BLaER1 treated with 17β-estradiol and CSF1 and Interleukin-3, amounts not matched to agents 10 nM and 100 nM (cell line): Measurements from ENCODE around the gene COX11.

Source experiments
- H3K27ac ChIP-seq, 11 experiments: shearing (Covaris generic); formaldehyde crosslinking; 2 replicates each; pipeline ENCODE4 v1.8.1; 2022
- H3K27me3 ChIP-seq, 11 experiments: shearing (Covaris generic); formaldehyde crosslinking; 2 replicates each; pipeline ENCODE4 v1.8.1; 2022
- H3K36me3 ChIP-seq, 11 experiments: shearing (Covaris generic); formaldehyde crosslinking; 2 replicates each; pipeline ENCODE4 v1.8.1; 2022
- H3K4me1 ChIP-seq, 10 experiments: shearing (Covaris generic); formaldehyde crosslinking; 2 replicates each; pipeline ENCODE4 v1.8.1; 2022
- H3K4me2 ChIP-seq, 11 experiments: shearing (Covaris generic); formaldehyde crosslinking; 2 replicates each; pipeline ENCODE4 v1.8.1; 2022
- H3K4me3 ChIP-seq, 10 experiments: shearing (Covaris generic); formaldehyde crosslinking; 2 replicates each; pipeline ENCODE4 v1.8.1; 2022
- H3K9ac ChIP-seq, 11 experiments: shearing (Covaris generic); formaldehyde crosslinking; 2 replicates each; pipeline ENCODE4 v1.8.1; 2022
- H3K9me3 ChIP-seq, 11 experiments: shearing (Covaris generic); formaldehyde crosslinking; replicated peaks in 1 of 11; 2 replicates each; pipeline ENCODE4 v1.8.1; 2022
- H4K20me1 ChIP-seq, 11 experiments: shearing (Covaris generic); formaldehyde crosslinking; 2 replicates each; pipeline ENCODE4 v1.8.1; 2022
- Cebpa-rat ChIP-seq, 11 experiments: shearing (Covaris generic); IDR thresholded peaks; 2 replicates each; pipeline ENCODE4 v1.8.1; 2022

COX11 gene

GRCh38 chr17:54985476-54985875 is 17.0 kb upstream of the COX11 start:
- no peak overlapping the region for H3K4me2 ChIP-seq

GRCh38 chr17:54983260-54983659 is 14.8 kb upstream of the COX11 start:
- Histone ChIP-seq H3K4me3 (no peak overlapping the region), H3K27me3 (no peaks in the 10 kb centered on the region), H3K36me3 (peaks cover 4 to 40% (median 12%) of the 10 kb centered on the region in 11 experiments; a peak in 14 of 22 replicates), H3K4me1 (no peaks in the 10 kb centered on the region), H3K9me3 (peaks cover 19 to 26% (median 22%) of the 10 kb centered on the region in 11 experiments), H4K20me1 (no peaks in the 10 kb centered on the region), H3K4me2 (no peak overlapping the region), H3K27ac (no peak overlapping the region), H3K9ac (no peak overlapping the region)
- no peak for TF ChIP-seq Cebpa-rat (IDR thresholded peaks at IDR 0.05)

More at GRCh38 chr17:54985476-54985875, 17.0 kb upstream of the COX11 start:
- H4K20me1 ChIP-seq, result no peaks in the 10 kb centered on the region
- H3K4me3 ChIP-seq, result no peak overlapping the region
- H3K4me1 ChIP-seq, result no peaks in the 10 kb centered on the region
- H3K9ac ChIP-seq, result no peak overlapping the region
- peaks cover 5 to 9% (median 7%) of the 10 kb centered on the region in 11 experiments for H3K9me3 ChIP-seq
- TF ChIP-seq Cebpa-rat (IDR thresholded peaks at IDR 0.05), result no peak
- no peaks in the 10 kb centered on the region for H3K27me3 ChIP-seq
- no peak overlapping the region for H3K27ac ChIP-seq
- H3K36me3 ChIP-seq, result peaks cover 2 to 30% (median 5%) of the 10 kb centered on the region in 11 experiments; a peak in 14 of 22 replicates

DNA sequence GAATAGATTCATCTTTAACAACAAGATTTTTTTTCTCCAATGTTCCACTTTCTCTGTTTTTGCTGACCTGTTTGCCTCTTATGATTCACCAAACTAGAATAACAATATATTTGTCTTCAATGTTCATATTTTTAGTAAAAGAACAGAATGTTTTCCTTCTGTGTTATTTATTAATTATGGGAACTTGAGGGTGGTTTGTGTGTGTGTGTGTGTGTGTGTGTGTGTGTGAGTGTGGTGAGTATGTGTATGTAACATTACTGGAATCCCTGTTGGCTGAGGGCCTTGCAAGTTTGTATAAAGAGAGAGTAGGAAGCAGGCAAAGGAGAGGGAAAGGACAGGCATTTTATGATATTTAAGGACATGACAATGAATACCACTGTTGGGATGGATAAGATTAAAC is 13.9 kb upstream of the COX11 start:
- Histone ChIP-seq H3K9ac (no peak overlapping the region), H3K36me3 (peaks cover 4 to 36% (median 12%) of the 10 kb centered on the region in 11 experiments; a peak in 14 of 22 replicates), H3K4me3 (no peak overlapping the region), H3K4me2 (no peak overlapping the region), H3K27ac (no peak overlapping the region), H3K9me3 (peaks cover 19 to 26% (median 22%) of the 10 kb centered on the region in 11 experiments), H3K4me1 (no peaks in the 10 kb centered on the region), H3K27me3 (no peaks in the 10 kb centered on the region), H4K20me1 (no peaks in the 10 kb centered on the region)
- TF ChIP-seq Cebpa-rat (IDR thresholded peaks at IDR 0.05), result no peak

- no peak overlapping the region for H3K4me2 ChIP-seq
- peaks cover 27 to 39% (median 35%) of the 10 kb centered on the region in 11 experiments for H3K9me3 ChIP-seq
- no peak for TF ChIP-seq Cebpa-rat (IDR thresholded peaks at IDR 0.05)
- H3K4me3 ChIP-seq, result no peak overlapping the region
- H3K27me3 ChIP-seq, result no peaks in the 10 kb centered on the region
- no peak overlapping the region for H3K9ac ChIP-seq
- no peak overlapping the region for H3K27ac ChIP-seq
- H4K20me1 ChIP-seq, result peaks cover 0 to 4% (median 0%) of the 10 kb centered on the region in 11 experiments; a peak in 1 of 22 replicates
- H3K36me3 ChIP-seq, result peaks cover 9 to 35% (median 16%) of the 10 kb centered on the region in 11 experiments; a peak in 15 of 22 replicates
- H3K4me1 ChIP-seq, result no peaks in the 10 kb centered on the region
Measured at GRCh38 chr17:54980375-54980774, 11.9 kb upstream of the COX11 start.

DNA sequence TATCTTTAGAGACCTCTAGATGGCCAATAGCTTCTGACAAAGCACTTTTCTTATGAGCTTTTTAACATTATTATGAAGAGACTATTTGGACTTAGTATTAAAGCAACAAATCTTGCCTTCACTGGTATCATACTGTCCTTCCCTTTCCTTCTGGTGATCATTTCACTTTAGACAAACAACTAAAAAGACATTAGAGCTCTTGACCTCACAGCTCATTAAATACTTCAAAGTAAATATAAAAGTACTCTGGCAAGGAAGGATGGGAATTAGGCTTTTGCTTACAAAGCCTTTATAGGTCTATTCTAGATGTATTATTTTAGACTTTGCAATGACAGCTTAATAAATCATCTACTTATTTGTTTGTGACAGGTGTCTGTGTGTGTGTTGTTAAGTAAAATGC is 11.2 kb upstream of the COX11 start:
- Histone ChIP-seq H3K36me3 (peaks cover 9 to 35% (median 16%) of the 10 kb centered on the region in 11 experiments; a peak in 15 of 22 replicates), H3K4me1 (no peaks in the 10 kb centered on the region), H3K9ac (no peak overlapping the region), H4K20me1 (peaks cover 0 to 4% (median 0%) of the 10 kb centered on the region in 11 experiments; a peak in 1 of 22 replicates), H3K27me3 (no peaks in the 10 kb centered on the region), H3K9me3 (peaks cover 27 to 40% (median 35%) of the 10 kb centered on the region in 11 experiments), H3K4me2 (no peak overlapping the region), H3K4me3 (no peak overlapping the region), H3K27ac (no peak overlapping the region)
- no peak for TF ChIP-seq Cebpa-rat (IDR thresholded peaks at IDR 0.05)

- H3K4me3 ChIP-seq, result no peak overlapping the region
- H3K9me3 ChIP-seq, result peaks cover 27 to 43% (median 36%) of the 10 kb centered on the region in 11 experiments
- H3K36me3 ChIP-seq, result peaks cover 9 to 35% (median 16%) of the 10 kb centered on the region in 11 experiments; a peak in 15 of 22 replicates
- peaks cover 0 to 4% (median 0%) of the 10 kb centered on the region in 10 experiments; a peak in 1 of 20 replicates for H3K4me1 ChIP-seq
- H3K9ac ChIP-seq, result no peak overlapping the region
- no peaks in the 10 kb centered on the region for H3K27me3 ChIP-seq
- TF ChIP-seq Cebpa-rat (IDR thresholded peaks at IDR 0.05), result no peak
- H3K4me2 ChIP-seq, result no peak overlapping the region
- no peak overlapping the region for H3K27ac ChIP-seq
- peaks cover 0 to 4% (median 0%) of the 10 kb centered on the region in 11 experiments; a peak in 1 of 22 replicates for H4K20me1 ChIP-seq
Measured at GRCh38 chr17:54977744-54978143, 9.3 kb upstream of the COX11 start.

- Histone ChIP-seq H4K20me1 (peaks cover 0 to 4% (median 0%) of the 10 kb centered on the region in 11 experiments; a peak in 1 of 22 replicates), H3K4me2 (no peak overlapping the region)
- TF ChIP-seq Cebpa-rat (IDR thresholded peaks at IDR 0.05), result no peak
Measured at GRCh38 chr17:54976316-54976715, 7.9 kb upstream of the COX11 start.

GRCh38 chr17:54974759-54975158 is 6.3 kb upstream of the COX11 start:
- Histone ChIP-seq H3K36me3 (peaks cover 4 to 23% (median 10%) of the 10 kb centered on the region in 11 experiments; a peak in 11 of 22 replicates), H3K27ac (no peak overlapping the region), H3K27me3 (no peaks in the 10 kb centered on the region), H3K4me3 (no peak overlapping the region), H3K4me1 (peaks cover 6 to 16% (median 8%) of the 10 kb centered on the region in 10 experiments; a peak in 19 of 20 replicates), H4K20me1 (peaks cover 0 to 4% (median 0%) of the 10 kb centered on the region in 11 experiments; a peak in 1 of 22 replicates), H3K9me3 (peaks cover 14 to 27% (median 22%) of the 10 kb centered on the region in 11 experiments), H3K9ac (no peak overlapping the region), H3K4me2 (no peak overlapping the region)
- TF ChIP-seq Cebpa-rat (IDR thresholded peaks at IDR 0.05), result no peak

More at GRCh38 chr17:54976316-54976715, 7.9 kb upstream of the COX11 start:
- H3K4me1 ChIP-seq, result peaks cover 0 to 8% (median 0%) of the 10 kb centered on the region in 10 experiments; a peak in 1 of 20 replicates
- peaks cover 27 to 43% (median 36%) of the 10 kb centered on the region in 11 experiments for H3K9me3 ChIP-seq
- H3K27ac ChIP-seq, result no peak overlapping the region
- H3K9ac ChIP-seq, result no peak overlapping the region
- H3K4me3 ChIP-seq, result no peak overlapping the region
- H3K27me3 ChIP-seq, result no peaks in the 10 kb centered on the region
- H3K36me3 ChIP-seq, result peaks cover 9 to 35% (median 16%) of the 10 kb centered on the region in 11 experiments; a peak in 15 of 22 replicates

DNA sequence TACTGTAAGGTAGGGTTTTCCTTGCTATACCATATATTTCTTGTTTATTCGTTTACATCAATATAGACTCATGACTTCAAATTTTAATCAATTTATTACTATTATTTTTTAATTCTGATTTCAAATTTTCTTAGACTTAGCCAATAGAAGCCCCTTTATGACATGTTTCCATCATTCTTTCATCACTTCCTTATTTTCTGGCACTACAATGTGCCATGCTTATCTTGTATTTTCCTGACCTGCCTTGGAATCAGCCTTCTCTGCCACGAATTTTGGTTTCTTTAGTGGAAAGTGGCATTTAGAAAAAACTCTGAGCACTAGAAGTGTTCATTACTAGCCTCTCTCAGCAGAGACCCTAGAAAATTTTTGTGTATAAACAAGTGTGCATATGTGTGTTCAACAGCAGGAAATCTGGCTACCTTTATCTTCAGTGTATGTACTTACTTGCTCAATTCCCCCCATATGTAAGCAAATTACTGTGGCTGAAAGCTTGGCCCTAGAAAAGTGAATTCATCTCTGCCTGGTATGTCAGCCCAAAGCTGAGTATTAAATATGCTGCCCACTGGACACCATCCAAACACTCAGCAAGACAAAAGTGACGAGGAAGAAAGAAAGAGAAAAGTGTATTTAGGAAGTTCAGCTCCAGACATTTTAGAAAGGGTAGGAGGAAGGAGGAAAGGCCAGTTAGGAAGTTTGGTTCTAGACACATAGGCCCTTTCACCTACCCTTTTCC is 4.1 kb upstream of the COX11 start:
- H3K9ac ChIP-seq, result no peak overlapping the region
- H3K4me3 ChIP-seq, result no peak overlapping the region
- no peak overlapping the region for H3K4me2 ChIP-seq
- H3K27me3 ChIP-seq, result no peaks in the 10 kb centered on the region
- no peak for TF ChIP-seq Cebpa-rat (IDR thresholded peaks at IDR 0.05)
- peaks cover 3 to 14% (median 9%) of the 10 kb centered on the region in 11 experiments; a peak in 9 of 22 replicates for H3K36me3 ChIP-seq
- H3K27ac ChIP-seq, result no peak overlapping the region
- peaks cover 0 to 4% (median 0%) of the 10 kb centered on the region in 11 experiments; a peak in 1 of 22 replicates for H4K20me1 ChIP-seq
- peaks cover 12 to 22% (median 14%) of the 10 kb centered on the region in 10 experiments; a peak in 19 of 20 replicates for H3K4me1 ChIP-seq
- peaks cover 7 to 18% (median 13%) of the 10 kb centered on the region in 11 experiments; a peak in 18 of 22 replicates for H3K9me3 ChIP-seq
